Right lung (tissue), 5 donors: ENCODE results near the gene CD244. TPM values are rescaled to one million over a fixed set of nuclear protein-coding genes. Genes with fewer than 3 reads are reported as not detected.

Experiments
- DNase-seq, 2 donors: peaks; one replicate each; pipeline ENCODE4 v3.0.0-alpha.2; 2013
- polyA plus RNA-seq, 5 donors: library from polyadenylated mRNA; unstranded; fragments of 120-200 nt; gene quantifications; one replicate each; pipeline versions ENCODE4 v1.2.1 to v1.2.3, GENCODE V29; 2013; ENCODE audit warnings: inconsistent platforms in 1 of 5, low replicate concordance in 1 of 5; ENCODE audit not compliant: insufficient read length in 5 of 5, insufficient read depth in 1 of 5

CD244 gene
- polyA plus RNA-seq, 5 donors = 0.28 to 0.97 (median 0.71) TPM

DNA sequence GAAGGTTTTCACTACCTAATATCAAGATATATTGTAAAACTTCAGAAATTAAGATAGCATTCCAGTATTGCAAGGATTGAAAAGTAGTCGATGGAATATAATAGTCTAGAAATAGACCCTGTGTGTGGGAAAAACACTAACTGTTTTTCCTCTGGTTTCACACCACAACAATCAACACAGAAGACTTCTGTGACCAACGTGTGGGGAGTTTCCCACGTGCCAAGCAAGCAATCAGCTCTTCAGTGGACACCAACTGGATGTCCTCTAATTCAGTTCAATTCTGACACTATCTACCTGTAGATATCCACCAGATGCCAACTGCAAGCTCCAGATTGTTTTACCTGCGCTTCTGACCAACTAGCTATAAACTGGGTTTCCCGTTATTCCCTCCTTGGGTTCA lies 12.1 kb downstream of the CD244 start:
- no peak for DNase-seq

DNA sequence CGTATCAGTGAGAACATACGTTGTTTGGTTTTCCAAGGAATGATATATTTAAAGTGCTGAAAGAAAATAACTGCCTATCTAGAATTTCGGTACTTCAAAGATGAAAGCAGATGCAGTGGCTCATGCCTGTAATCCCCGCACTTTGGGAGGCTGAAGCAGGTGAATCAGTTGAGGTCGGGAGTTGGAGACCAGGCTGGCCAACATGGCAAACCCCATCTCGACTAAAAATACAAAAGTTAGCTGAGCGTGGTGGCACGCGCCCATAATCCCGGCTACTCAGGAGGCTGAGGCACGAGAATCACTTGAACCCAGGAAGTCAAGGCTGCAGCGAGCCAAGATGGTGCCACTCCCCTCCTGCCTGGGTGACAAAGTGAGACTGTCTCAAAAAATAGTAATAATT lies 16.4 kb downstream of the CD244 start:
- no peak for DNase-seq

DNA sequence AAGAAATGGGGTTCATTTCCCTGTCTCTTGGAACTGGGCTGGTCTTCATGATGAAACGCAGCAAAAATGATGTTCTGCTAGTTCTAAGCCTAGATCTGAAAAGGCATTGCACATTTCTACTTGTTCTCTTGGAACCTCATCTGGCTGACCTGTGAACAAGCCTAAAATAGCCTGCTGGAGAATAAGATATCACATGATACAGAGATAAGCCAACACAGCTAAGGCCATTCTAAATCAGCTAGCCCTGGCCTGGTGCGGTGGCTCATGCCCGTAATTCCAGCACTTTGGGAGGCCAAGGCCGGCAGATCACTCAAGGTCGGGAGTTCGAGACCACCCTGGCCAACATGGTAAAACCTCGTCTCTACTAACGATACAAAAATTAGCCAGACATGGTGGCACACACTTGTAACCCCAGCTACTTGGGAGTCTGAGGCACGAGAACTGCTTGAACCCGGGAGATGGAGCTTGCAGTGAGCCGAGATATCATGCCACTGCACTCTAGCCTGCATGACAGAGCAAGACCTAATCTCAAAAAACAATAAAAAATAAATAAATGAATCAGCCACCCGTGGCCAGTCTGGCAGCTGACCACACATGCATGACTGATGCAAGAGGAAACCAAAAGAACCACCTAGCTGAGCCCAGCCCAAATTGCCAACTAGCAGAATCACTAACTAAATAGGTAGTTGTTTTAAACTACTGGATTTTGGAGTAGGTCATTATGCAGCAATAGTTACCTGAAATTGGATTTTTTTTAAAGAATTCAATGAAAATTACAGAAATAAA lies 18.0 kb downstream of the CD244 start:
- DNase-seq = no peak

DNA sequence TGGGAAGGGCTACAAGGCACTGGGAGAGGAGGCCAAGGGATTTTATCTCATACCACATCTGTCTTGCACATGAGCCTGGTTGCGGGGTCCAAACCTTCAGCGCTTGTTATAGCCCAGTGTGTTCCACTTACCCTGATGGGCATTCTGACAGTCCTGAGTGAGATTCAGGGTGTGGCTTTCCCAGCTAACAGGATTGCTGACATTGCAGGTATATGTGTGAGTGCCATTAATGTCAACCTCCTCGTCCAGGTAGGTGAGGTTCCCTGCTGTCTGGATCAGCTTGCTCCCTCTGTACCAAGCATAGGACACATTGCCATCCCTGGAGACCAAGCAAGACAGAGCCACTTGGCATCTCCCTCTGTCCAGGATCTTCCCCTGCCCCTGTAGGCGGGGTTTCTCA lies 21.6 kb downstream of the CD244 start:
- no peak for DNase-seq

DNA sequence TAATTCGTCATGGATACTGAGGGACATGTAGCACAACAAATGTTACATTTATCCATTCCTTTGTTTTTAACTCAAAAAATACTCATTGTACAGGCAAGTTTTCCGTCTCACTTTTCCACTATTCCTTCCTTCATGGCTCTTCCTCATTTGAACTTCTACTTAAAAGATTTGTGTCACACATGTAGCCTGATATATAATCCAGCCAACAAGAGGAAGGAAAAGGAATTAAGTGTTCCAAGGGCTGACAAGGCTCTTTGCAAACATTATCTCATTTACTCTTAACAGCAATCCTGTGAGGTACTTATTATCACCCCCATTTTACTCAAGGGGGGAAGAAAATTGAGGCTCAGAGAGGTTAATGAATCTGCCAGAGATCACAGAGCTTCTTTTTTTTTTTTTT lies 22.9 kb downstream of the CD244 start:
- no peak for DNase-seq

DNA sequence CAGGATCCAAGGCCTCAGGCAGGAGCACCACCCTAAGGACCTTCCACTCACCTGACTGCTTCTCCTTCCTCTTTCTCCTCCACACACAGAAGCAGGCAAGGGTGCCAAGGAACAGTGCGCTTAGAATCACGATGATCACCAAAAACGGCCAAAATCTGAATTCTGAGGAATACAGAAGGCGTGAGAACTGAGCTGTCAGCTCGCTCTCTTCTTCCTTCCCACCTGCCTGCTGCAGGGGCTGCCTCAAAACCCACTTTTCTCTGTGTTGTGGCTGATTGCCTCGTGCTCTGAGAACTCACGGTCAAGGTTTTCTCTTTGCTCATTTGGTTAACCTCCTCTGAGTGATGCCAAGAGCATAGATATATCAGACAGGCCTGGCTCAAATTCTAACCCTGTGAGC lies 23.8 kb downstream of the CD244 start:
- DNase-seq = no peak

DNA sequence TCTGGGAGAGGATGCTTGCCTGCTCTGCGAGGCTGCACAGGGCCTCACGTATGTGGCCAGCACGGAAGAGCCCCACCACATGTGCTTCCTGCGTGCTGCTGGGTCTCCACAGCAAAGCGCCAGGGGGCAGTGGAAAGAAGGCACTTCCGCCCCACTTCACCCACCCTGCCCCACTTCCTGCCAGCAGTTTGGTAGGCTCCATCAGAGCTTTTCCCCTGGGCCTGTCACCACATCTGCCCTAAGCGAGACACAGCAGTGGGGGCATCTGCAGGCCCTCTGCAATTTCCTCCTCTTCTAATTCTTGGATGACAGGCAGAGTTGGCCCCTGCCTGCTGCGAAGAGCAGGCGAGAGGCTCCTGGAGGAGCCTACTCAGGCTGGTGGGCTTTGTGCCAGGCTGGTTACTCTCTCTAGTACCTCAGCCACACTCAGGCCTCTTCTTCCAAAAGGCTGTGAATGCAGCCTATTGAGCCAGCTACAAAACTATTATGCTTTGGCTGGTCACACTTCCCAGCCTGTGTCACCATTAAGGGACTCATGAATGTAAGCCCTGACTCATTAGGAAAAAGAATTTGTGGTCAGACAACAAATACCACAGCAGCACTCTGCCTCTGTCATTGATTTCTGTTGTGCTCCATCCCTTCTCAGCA lies 25.0 kb downstream of the CD244 start:
- DNase-seq = no peak

DNA sequence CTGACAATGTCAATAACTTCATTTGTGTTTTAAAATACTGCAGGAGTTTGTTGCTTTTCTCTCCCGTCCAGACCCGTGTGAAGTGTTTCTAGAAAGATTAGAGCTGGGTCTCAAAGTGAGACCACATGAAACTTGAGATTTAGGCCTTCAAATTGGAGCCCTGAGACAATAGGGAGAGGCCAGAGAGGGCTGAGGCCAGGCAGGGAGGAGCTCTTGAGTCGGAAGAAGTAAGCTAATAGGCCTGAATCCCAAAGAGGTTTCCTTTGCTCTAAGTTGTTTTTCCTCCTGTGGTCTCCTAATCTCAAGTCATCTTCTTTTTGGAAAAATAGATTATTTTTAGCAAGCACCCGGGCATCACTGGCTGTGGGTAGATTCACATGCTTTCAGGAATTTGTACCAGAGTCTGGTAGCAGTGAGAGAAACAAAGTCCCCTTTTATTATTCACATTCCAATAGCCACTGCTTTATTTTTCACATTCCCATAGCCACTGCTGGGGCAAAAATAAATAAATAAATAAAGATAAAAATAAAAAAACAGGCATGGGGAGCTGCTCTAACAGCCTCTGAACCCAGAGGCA lies 25.6 kb downstream of the CD244 start:
- no peak for DNase-seq

DNA sequence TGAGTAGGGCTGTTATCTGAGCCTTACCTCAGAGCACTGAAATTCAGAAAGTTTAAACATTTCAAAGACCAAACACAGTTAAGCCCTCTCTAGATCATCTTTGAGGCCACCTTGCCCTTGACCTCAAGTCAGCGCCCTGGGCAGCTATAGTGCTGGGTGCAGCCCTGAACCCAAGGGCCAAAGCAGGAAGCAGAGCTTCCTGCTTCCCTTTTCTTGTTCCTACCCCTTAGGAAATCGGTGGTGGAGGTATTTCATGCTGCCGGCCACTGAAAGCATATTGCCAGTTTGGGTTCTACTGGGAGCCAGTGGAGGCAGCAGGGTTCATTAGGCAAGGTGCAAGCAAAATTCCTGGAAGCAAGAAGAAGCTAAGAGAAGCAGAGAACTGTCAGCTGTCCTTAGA lies 26.1 kb downstream of the CD244 start:
- no peak for DNase-seq

DNA sequence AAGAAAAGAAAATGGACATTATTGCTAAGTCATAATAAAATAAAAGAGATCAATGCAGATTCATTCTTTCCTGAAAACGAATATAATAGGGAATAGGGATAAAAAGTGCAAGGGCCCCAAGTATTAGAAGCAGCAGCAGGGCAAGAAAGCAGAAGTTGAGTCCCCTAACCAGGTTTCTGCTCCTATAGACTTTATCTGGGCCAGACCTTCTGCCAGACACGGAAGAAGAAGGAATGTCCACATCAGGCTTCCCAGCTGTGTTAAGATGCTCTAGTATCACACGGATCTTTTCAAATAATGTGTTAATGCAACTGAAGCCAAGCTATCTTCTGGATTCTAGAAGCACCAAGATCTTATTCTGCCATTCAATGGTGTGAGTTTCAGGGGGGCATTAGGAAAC lies 26.9 kb downstream of the CD244 start:
- no peak for DNase-seq

DNA sequence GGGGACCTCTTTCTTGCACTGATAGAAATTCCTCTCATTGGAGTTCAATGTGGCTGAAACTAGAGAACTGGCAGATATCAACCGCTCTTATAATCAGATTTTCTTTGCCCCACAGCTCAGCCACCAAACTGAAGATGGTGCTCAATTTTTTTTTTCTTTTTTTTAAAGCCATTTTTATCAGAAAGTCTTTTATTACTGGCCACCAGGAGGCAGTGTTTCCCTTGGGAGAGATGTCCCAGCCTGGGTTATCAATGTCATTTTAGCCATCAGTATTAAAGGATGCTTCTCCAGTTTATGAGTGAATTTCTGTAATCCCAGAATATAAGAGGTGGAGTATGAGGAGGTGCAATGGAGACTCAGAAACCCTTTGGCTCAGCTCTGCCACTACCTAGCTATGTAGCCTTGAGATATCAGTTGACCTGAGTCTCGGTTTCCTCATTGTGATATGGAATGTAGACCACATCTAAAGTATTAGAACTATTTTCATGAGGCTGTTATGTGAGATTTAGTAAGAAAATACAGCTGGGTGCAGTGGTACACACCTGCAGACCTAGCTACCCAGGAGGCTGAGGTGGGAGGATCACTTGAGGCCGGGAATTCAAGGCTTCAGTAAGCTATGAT lies 27.6 kb downstream of the CD244 start:
- no peak for DNase-seq

DNA sequence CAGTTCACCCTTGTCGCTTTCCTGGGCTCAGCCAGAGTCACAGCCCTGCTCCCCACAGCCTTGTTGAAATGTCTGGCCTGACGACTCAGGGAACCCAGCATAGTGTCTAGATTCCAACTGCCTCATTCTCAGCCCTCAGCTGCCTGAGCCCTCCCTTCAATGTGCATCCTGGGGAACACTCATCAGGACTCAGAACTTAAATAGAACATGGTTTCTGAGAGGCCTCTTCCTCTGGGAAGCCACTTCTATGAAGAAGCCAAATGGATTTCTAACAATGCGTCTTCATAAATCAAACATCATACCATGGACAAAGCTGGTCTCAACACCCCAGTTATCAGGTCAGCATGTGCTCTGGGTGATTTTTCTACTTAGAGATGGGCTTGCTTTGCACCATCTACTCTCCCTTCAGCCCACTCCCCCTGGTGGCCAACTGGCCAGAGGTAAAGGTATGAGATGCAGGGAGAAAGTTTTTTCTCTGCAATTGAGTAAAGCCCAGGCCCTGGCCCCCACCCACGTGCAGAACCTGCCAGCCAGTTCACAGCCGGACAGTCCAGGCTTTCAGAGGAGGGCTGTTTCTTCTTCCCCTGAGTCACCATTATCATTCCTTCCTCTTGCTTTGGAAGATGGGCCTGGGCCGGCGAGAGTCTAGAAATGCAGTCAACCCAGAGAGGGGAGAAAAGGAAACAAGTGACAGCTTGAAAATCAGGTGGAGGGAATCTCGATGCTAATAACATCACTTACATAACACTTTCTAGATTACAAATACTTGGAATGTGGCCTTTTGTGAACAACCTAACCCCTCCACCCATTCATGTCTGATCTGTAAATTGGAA lies 32.1 kb downstream of the CD244 start:
- DNase-seq = peak in 1 of 2 donors; percentile 32

DNA sequence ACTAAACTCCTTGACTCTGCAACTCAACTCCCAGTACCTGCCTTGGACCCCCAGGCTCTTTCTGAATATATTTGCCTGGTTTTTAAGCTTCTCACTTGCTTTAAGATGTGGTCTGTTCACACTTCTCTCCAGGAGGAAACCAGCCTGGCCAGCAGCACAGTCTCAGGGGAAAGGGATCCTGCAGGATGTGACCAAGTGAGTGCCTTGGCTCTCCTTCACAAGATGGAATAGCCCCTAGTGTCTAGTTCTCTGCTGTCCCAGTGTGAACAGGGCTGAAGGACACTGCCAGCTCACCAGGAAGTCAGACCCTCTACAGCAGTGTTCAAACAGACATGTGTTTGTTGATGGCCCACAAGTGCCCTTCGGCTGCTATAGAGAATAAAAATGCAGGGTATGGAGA lies 32.9 kb downstream of the CD244 start:
- no peak for DNase-seq

DNA sequence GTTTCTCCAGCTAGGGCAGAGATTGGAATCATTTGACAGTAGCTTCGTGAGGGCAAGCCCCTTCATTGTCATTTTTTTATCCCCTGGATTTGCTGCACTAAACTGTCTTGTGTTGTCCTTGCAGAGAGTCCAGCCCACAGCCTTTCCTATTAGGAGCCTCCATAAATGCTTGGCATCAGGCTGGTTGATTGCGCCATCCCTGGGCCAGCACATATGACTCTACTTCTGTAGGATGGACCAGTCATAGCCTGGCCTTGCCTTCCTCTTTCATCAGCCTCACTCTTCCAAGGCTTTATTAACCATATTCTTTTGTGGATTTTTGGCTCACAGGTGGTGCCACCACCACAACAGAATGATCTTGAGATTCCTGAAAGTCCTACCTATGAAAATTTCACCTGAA lies 35.3 kb downstream of the CD244 start:
- no peak for DNase-seq

DNA sequence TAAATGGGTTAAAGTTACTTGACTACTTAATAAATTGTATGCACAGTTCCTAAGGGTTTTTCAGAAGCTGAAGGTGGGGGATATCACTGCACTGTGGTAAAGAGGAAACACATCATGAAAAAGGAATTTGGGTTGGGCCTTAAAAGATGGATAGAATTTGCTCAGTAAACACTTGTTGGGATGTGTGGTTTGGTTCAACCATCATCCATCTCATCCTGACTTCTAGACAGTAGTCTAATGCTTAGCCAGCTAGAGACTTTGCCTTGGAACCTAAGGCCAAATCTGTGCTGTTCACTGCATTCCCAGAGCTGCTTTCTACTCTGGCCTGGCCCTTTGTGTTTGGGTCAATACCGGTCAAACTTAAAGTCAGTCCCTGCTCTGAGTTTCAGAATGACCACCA lies 36.1 kb downstream of the CD244 start:
- no peak for DNase-seq

DNA sequence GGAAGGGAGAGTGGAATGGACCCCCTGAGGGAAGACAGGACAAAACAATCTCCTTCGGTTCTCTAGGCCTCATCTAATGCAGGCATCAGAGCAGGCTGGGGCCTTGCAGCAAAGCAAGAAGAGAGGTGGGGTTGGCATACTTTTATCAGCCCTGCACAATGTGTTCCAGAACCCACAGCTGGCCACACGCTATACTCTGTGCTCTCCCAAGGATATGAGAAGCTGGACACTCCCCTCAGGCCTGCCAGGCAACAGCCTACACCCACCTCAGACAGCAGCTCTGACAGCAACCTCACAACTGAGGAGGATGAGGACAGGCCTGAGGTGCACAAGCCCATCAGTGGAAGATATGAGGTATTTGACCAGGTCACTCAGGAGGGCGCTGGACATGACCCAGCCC lies 39.4 kb downstream of the CD244 start:
- DNase-seq = no peak

DNA sequence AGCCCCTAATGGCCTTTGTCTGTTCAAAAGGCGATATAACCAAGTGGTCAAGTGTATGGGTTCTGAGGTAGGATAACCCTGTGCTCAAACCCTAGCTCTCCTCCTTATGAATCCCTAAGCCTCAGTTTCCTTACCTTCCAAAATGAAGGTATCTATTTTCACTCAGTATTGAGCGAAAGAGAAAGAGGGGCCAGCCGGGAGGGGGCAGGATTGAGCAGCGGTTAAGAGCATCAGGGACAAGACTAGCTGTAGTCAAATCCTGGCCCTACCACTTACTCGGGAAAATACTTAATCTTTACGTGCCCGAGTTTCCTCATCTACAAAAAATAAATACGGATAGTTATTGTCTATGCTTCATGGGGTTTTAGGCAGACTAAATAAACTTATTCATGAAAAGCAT lies 41.1 kb downstream of the CD244 start:
- DNase-seq = no peak

DNA sequence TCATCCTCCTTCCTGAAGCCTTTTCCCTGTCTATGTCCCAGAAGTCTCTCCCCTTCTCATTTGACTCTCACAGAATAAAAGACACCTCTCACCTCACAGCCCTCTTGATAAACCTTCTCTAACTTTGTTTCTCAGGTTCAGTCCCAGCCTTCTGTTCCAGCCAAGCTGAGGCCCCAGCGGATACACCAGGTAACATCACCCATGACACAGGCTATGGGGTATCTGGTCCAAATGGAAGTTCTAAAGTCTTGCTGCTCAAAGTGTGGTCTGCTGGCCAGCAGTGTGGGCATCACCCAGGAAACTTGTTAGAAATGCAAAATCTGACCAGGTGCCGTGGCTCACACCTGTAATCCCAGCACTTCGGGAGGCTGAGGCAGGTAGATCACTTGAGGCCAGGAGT lies 43.5 kb downstream of the CD244 start:
- DNase-seq = no peak

DNA sequence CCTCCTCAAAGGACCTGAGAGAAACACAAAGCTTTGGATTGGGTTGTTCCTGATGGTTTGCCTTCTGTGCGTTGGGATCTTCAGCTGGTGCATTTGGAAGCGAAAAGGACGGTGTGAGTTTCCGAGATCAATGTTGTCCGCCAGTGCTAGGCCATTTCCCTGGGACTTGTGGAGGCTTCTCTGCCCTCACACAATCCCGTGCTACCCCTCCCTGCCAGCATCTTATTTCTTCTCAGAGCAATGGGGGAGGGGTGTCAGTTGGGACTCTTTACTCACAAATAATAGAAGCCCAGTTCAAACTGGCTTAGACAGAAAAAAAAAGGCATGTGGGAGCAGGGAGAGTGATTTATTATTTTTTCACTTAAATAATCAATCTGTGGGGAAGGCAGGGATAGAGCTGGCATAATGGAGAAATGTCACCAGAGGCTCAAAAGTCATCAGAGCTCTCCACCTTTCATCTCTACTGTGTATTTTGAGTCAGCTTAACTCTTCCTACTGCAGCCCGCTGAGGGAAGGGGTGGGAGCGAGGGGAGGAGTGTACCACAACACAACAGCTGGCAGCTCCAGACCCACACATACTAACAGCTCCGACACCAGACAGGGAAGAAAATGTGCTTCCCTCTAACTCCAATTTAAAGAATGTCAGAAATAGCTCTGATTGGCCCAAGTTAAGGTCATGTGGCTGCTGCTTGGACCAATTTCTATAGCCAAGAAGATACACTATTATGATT lies 44.3 kb downstream of the CD244 start:
- peak; percentile 40 to 51 for DNase-seq

DNA sequence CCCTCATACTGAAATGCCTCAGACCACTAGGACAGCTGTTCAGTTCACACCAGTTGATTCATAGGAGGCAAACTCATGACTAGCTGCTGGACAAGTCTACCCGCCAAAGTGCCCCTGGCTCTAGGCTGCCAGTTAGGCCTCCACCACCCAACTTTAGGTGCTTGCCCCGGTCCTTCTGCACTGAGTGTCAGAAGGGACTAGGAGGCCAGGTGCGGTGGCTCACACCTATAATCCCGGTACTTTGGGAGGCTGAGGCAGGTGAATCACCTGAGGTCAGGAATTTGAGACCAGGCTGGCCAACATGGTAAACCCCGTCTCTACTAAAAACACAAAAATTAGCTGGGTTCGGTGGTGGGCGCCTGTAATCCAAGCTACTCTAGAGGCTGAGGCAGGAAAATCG lies 47.8 kb downstream of the CD244 start:
- DNase-seq = no peak

DNA sequence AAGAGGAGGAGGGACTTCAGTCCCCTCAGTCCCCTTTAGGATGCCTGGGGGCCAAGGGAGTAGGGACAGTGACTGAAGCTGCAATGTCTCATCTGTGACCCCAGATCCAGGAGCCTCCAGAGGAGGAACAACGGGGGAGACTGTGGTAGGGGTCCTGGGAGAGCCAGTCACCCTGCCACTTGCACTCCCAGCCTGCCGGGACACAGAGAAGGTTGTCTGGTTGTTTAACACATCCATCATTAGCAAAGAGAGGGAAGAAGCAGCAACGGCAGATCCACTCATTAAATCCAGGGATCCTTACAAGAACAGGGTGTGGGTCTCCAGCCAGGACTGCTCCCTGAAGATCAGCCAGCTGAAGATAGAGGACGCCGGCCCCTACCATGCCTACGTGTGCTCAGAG lies 48.4 kb downstream of the CD244 start:
- no peak for DNase-seq
